Measurements from ENCODE around the gene WNK2.

- TF ChIP-seq, protein P1, sequence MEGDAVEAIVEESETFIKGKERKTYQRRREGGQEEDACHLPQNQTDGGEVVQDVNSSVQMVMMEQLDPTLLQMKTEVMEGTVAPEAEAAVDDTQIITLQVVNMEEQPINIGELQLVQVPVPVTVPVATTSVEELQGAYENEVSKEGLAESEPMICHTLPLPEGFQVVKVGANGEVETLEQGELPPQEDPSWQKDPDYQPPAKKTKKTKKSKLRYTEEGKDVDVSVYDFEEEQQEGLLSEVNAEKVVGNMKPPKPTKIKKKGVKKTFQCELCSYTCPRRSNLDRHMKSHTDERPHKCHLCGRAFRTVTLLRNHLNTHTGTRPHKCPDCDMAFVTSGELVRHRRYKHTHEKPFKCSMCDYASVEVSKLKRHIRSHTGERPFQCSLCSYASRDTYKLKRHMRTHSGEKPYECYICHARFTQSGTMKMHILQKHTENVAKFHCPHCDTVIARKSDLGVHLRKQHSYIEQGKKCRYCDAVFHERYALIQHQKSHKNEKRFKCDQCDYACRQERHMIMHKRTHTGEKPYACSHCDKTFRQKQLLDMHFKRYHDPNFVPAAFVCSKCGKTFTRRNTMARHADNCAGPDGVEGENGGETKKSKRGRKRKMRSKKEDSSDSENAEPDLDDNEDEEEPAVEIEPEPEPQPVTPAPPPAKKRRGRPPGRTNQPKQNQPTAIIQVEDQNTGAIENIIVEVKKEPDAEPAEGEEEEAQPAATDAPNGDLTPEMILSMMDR (IDR thresholded peaks at IDR 0.05; ENCODE audit: insufficient read depth, low read length): no peak
- no peak for TF ChIP-seq SPI1 (IDR thresholded peaks at IDR 0.05; ENCODE audit: borderline replicate concordance, low read depth)
- TF ChIP-seq, protein P2, sequence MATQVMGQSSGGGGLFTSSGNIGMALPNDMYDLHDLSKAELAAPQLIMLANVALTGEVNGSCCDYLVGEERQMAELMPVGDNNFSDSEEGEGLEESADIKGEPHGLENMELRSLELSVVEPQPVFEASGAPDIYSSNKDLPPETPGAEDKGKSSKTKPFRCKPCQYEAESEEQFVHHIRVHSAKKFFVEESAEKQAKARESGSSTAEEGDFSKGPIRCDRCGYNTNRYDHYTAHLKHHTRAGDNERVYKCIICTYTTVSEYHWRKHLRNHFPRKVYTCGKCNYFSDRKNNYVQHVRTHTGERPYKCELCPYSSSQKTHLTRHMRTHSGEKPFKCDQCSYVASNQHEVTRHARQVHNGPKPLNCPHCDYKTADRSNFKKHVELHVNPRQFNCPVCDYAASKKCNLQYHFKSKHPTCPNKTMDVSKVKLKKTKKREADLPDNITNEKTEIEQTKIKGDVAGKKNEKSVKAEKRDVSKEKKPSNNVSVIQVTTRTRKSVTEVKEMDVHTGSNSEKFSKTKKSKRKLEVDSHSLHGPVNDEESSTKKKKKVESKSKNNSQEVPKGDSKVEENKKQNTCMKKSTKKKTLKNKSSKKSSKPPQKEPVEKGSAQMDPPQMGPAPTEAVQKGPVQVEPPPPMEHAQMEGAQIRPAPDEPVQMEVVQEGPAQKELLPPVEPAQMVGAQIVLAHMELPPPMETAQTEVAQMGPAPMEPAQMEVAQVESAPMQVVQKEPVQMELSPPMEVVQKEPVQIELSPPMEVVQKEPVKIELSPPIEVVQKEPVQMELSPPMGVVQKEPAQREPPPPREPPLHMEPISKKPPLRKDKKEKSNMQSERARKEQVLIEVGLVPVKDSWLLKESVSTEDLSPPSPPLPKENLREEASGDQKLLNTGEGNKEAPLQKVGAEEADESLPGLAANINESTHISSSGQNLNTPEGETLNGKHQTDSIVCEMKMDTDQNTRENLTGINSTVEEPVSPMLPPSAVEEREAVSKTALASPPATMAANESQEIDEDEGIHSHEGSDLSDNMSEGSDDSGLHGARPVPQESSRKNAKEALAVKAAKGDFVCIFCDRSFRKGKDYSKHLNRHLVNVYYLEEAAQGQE (IDR thresholded peaks at IDR 0.05; ENCODE audit: insufficient replicate concordance, low read depth): no peak
Measured at GRCh38 chr9:93254806-93255493, 71.0 kb downstream of the WNK2 start.

All from HL-60 (cell line).